T-helper 1 cell treated with Interleukin-12 subunit alpha and Interleukin-12 subunit beta and Interleukin-4 antibody, amounts not matched to agents 30 μg/mL and 1 μg/mL, for 36 hours (primary cell): ENCODE measurements around the gene COL16A1.

Source experiments
- H3K27ac Mint-ChIP-seq: one replicate; pipeline ENCODE4 v1.8.0; 2021; ENCODE audit warnings: mild to moderate bottlenecking, mixed read lengths
- H3K27me3 Mint-ChIP-seq: one replicate; pipeline ENCODE4 v1.8.0; 2021; ENCODE audit warnings: low read depth, mixed read lengths
- H3K36me3 Mint-ChIP-seq: one replicate; pipeline ENCODE4 v1.8.0; 2021; ENCODE audit warnings: low read depth, mixed read lengths
- H3K4me1 Mint-ChIP-seq: one replicate; pipeline ENCODE4 v1.8.0; 2021; ENCODE audit warnings: low read depth, mixed read lengths
- H3K4me3 Mint-ChIP-seq: one replicate; pipeline ENCODE4 v1.8.0; 2021; ENCODE audit warnings: mild to moderate bottlenecking, moderate library complexity, mixed read lengths
- H3K9me3 Mint-ChIP-seq: one replicate; pipeline ENCODE4 v1.8.0; 2021; ENCODE audit warnings: mixed read lengths

Gene COL16A1

GRCh38 chr1:31742462-31743212 is 38.8 kb upstream of the COL16A1 start:
- peaks cover 10% of the 10 kb centered on the region for H3K27me3 Mint-ChIP-seq
- no peaks in the 10 kb centered on the region for H3K36me3 Mint-ChIP-seq
- H3K27ac Mint-ChIP-seq, result no peak overlapping the region
- H3K4me1 Mint-ChIP-seq, result peaks cover 7% of the 10 kb centered on the region
- H3K4me3 Mint-ChIP-seq, result no peak overlapping the region
- no peaks in the 10 kb centered on the region for H3K9me3 Mint-ChIP-seq

DNA sequence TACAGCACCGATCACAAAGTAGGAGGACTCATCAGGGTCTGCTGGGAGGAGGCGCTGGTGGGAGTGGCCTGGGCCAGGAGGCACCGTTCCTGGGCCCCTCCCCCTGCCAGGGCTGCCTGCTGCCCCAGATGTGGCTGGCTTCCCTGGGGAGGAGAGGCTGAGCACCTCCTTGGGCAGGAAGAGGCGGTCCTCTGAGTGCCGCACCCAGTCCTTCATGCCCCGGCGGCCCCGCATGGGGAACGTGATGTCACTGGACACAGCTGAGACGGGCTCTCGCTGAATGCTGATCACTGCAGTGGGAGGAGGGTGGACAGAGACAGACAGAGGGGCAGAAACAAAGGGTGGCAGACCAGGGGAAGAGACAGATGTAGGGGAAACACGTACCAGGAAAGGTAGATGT is 35.5 kb upstream of the COL16A1 start:
- Mint-ChIP-seq H3K4me1 (peaks cover 5% of the 10 kb centered on the region), H3K4me3 (peak overlapping the region; percentile 41), H3K36me3 (no peaks in the 10 kb centered on the region), H3K27ac (peak overlapping the region; percentile 86), H3K27me3 (peaks cover 5% of the 10 kb centered on the region), H3K9me3 (no peaks in the 10 kb centered on the region)

- H3K36me3 Mint-ChIP-seq, result no peaks in the 10 kb centered on the region
- H3K4me3 Mint-ChIP-seq, result no peak overlapping the region
- peaks cover 5% of the 10 kb centered on the region for H3K27me3 Mint-ChIP-seq
- peaks cover 5% of the 10 kb centered on the region for H3K4me1 Mint-ChIP-seq
- no peak overlapping the region for H3K27ac Mint-ChIP-seq
- H3K9me3 Mint-ChIP-seq, result no peaks in the 10 kb centered on the region
These were observed 32.9 kb upstream of the COL16A1 start for GRCh38 chr1:31736675-31737074.

GRCh38 chr1:31735571-31735970 is 31.8 kb upstream of the COL16A1 start:
- H3K27me3 Mint-ChIP-seq, result peaks cover 5% of the 10 kb centered on the region
- H3K27ac Mint-ChIP-seq, result no peak overlapping the region
- H3K4me3 Mint-ChIP-seq, result no peak overlapping the region
- H3K4me1 Mint-ChIP-seq, result peaks cover 5% of the 10 kb centered on the region
- no peaks in the 10 kb centered on the region for H3K36me3 Mint-ChIP-seq
- H3K9me3 Mint-ChIP-seq, result no peaks in the 10 kb centered on the region

DNA sequence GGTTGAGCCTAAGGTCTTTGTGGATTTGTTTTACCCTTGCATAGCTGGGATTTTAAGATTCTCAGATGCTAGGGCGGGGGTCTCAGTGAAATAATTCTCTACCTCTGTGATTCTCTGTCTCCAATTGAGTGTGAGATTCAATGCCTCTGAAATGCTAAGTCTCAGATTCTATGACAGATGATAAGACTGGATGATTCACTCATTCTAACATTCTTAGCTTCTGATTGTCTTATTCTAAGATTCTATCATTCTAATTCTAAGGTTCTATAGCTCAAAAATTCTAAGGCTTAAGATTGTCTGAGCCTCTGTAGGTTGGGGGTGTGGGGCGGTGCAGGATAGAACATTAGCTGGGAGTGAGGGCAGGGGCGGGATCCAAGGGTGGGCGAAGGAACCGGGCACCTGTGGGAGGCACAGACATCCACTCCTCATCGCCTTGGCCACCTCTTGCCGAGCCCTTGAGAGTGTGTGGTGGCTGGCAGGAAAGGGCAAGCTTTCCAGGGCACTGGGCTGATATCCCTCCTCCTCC is 30.8 kb upstream of the COL16A1 start:
- H3K4me1 Mint-ChIP-seq, result peaks cover 3% of the 10 kb centered on the region
- H3K36me3 Mint-ChIP-seq, result no peaks in the 10 kb centered on the region
- H3K27me3 Mint-ChIP-seq, result peaks cover 3% of the 10 kb centered on the region
- no peak overlapping the region for H3K4me3 Mint-ChIP-seq
- H3K27ac Mint-ChIP-seq, result no peak overlapping the region
- H3K9me3 Mint-ChIP-seq, result no peaks in the 10 kb centered on the region

DNA sequence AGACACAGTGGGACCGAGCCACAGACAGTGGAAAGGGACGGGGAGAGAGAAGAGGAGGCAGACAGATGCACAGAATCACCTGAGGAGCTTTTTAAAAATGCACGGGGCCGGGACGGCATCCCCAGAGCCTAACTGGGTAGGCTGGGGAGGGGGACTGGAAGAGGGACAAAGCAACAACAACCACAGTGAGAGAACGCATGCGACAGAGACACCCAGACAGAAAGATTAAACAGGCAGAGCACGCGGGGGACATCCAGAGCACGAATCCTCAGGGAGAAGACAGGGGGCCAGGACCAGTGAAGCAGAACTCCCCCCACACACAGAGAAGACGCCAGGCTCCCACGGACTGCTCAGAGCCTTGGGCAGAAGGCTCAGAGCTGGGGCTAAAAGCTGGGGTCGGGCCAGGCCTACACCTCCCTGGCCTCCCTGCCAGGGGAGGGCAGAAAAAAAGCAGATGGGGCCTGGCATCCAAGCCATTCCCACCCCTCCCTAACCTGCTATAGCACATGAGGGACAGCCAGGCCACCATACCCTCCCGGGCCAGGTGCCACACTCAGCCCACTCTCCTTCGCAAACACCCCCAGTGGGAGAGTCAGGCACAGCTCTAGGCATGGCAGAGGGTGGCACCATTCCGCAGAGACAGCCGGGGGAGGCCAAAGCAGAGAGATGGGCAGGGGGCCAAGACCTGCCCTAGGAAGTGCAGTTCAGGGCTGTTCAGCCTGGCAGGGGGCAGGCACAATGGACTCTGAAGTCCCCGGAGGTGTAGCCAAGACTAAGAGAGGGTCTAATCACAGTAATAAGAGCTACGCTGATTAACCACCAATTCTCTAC is 29.8 kb upstream of the COL16A1 start:
- Mint-ChIP-seq H3K27me3 (no peaks in the 10 kb centered on the region), H3K36me3 (no peaks in the 10 kb centered on the region), H3K27ac (no peak overlapping the region), H3K4me3 (no peak overlapping the region), H3K9me3 (no peaks in the 10 kb centered on the region), H3K4me1 (no peaks in the 10 kb centered on the region)

DNA sequence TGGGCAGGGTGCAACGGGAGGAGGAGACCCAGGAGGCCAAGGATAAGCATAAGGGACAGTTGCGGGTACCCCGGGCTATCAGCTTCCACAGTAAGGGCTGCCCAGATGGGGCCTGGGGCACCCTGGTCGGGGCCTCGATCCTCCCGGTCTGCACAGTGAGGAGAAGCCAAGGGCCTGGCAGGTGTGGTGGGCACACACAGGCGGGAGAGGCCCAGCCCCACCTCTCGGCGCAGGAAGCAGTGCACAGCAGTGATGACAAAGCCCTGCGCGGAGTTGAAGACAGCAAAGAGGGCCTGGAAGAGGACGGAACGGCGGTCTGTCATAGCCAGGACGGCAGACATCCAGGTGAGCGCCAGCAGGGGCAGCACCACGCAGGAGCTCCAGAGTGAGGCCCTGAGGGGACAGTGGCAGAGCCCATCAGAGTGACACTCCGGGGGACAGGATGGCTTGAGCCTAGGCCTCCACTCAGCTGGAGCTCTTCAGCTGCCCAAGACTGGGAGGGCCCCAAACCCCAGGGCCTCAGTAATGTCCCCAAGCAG is 29.0 kb upstream of the COL16A1 start:
- no peak overlapping the region for H3K4me3 Mint-ChIP-seq
- H3K27ac Mint-ChIP-seq, result no peak overlapping the region
- no peaks in the 10 kb centered on the region for H3K36me3 Mint-ChIP-seq
- H3K27me3 Mint-ChIP-seq, result no peaks in the 10 kb centered on the region
- no peaks in the 10 kb centered on the region for H3K9me3 Mint-ChIP-seq
- no peaks in the 10 kb centered on the region for H3K4me1 Mint-ChIP-seq

DNA sequence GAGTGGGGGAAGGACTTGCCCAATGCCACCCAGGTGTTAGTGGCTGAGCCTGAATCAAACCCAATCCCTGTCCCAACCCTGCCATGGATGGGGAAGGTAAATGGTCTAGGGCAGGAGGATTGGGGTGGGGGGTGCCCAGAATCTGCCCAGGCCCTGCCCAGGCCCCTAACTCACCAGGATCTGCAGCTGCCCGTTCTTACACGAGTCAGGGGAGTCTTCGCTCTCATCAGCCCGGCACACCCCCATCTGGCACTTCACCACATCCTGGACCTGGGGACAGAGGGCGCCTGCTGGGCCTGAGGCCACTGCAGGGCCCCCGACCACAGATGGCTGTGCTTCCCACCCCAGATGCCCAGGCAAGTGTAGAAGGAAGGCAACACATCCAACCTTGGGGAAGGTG is 28.5 kb upstream of the COL16A1 start:
- Mint-ChIP-seq H3K4me1 (no peaks in the 10 kb centered on the region), H3K9me3 (no peaks in the 10 kb centered on the region), H3K27ac (no peak overlapping the region), H3K4me3 (no peak overlapping the region), H3K27me3 (no peaks in the 10 kb centered on the region), H3K36me3 (no peaks in the 10 kb centered on the region)

DNA sequence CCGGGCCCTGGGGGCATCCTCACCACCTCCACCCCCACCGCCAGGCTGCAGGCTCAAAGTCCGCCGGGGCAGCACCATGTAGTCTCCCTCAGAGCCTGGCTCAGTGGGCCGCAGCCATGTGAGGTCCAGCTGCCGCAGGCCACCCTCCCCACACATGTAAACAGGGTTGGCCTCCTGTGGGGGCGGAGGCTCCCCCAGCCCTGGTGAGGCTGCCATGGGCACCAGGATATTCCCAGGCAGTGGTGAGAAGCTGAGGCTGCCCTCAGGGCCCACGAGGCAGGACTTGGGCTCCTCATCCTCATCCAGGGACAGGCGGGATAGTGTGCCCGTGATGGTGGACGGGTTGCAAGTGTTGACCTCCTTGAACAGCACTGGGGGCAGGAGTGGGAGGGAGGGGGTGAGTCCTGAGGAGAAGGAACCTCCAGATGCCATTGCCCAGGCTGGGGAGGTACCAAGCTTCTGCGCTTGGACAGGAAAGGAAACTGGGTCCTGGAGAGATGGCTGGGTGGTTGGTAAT is 27.3 kb upstream of the COL16A1 start:
- no peaks in the 10 kb centered on the region for H3K9me3 Mint-ChIP-seq
- no peaks in the 10 kb centered on the region for H3K4me1 Mint-ChIP-seq
- no peak overlapping the region for H3K4me3 Mint-ChIP-seq
- H3K27me3 Mint-ChIP-seq, result no peaks in the 10 kb centered on the region
- H3K36me3 Mint-ChIP-seq, result no peaks in the 10 kb centered on the region
- H3K27ac Mint-ChIP-seq, result no peak overlapping the region

DNA sequence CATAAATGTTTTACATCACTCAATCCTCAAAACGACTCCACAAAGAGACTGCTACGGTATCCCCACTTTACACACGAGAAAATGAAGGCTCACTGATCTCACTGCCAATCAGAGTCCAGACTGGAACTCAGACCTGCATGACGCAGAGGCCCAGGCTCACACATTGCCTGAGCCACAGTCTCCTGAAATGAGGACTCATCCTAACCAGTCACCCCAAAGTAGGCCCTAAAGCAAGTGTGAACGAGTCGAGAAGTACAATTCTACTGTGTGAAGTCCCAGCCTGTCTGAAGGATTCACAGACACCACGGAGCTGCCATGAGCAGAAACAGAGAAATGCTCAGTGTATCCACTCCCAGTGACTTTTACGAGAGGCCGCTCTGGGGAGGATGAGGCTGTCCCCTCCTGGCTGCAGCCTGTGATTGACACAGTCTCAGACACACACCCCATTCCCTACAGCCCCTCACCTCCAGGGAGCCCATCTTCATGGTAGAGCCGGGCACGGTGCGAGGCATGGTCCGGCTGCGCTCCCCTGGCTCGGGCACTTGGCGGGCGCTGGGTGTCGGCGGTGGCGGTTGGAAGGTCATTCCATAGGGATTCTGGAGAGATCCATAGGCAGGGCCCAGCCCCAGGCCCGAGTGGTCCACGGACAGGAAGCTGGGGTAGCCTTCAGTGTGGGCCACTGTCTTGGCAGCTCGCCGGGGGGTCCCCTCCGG is 26.7 kb upstream of the COL16A1 start:
- no peaks in the 10 kb centered on the region for H3K9me3 Mint-ChIP-seq
- no peaks in the 10 kb centered on the region for H3K4me1 Mint-ChIP-seq
- H3K4me3 Mint-ChIP-seq, result no peak overlapping the region
- no peak overlapping the region for H3K27ac Mint-ChIP-seq
- no peaks in the 10 kb centered on the region for H3K36me3 Mint-ChIP-seq
- H3K27me3 Mint-ChIP-seq, result no peaks in the 10 kb centered on the region

GRCh38 chr1:31727849-31728248 is 24.0 kb upstream of the COL16A1 start:
- Mint-ChIP-seq H3K36me3 (no peaks in the 10 kb centered on the region), H3K27ac (no peak overlapping the region), H3K9me3 (no peaks in the 10 kb centered on the region), H3K4me1 (no peaks in the 10 kb centered on the region), H3K27me3 (peaks cover 3% of the 10 kb centered on the region), H3K4me3 (no peak overlapping the region)

GRCh38 chr1:31727195-31727594 is 23.4 kb upstream of the COL16A1 start:
- H3K36me3 Mint-ChIP-seq, result no peaks in the 10 kb centered on the region
- no peak overlapping the region for H3K27ac Mint-ChIP-seq
- H3K4me3 Mint-ChIP-seq, result no peak overlapping the region
- H3K4me1 Mint-ChIP-seq, result no peaks in the 10 kb centered on the region
- peaks cover 8% of the 10 kb centered on the region for H3K27me3 Mint-ChIP-seq
- H3K9me3 Mint-ChIP-seq, result no peaks in the 10 kb centered on the region

DNA sequence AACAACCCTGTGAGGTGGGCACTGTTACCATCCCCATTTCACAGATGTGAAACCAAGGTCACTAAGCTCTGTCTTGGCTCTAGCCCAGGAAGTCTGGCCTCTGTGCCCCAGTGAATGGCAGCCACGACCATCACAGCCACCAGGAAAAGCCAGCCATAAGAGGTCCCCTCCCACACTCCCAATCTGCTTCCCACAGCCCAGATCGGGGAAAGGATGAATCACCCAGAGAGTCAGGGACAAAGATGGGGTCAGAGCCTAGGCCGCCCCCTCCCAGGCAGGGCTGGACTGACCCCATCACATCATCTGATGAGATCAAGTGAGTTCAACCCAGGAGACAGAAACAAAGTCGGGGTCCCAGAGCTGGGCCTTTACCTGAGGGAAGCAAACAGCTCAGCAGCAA is 22.9 kb upstream of the COL16A1 start:
- no peak overlapping the region for H3K27ac Mint-ChIP-seq
- H3K4me3 Mint-ChIP-seq, result no peak overlapping the region
- peaks cover 10% of the 10 kb centered on the region for H3K27me3 Mint-ChIP-seq
- H3K9me3 Mint-ChIP-seq, result no peaks in the 10 kb centered on the region
- no peaks in the 10 kb centered on the region for H3K4me1 Mint-ChIP-seq
- H3K36me3 Mint-ChIP-seq, result no peaks in the 10 kb centered on the region

- Mint-ChIP-seq H3K9me3 (no peaks in the 10 kb centered on the region), H3K4me3 (no peak overlapping the region), H3K27ac (no peak overlapping the region), H3K27me3 (peaks cover 10% of the 10 kb centered on the region), H3K4me1 (no peaks in the 10 kb centered on the region), H3K36me3 (no peaks in the 10 kb centered on the region)
These were observed 22.1 kb upstream of the COL16A1 start for GRCh38 chr1:31725777-31726535.
